ENCODE data around the gene AMFR. TPM values are rescaled to one million over a fixed set of nuclear protein-coding genes. Genes with fewer than 3 reads are reported as not detected.

Gene AMFR
- total and polyA plus RNA-seq, 2 of the 13 experiments (the other 11 are each of a cell fraction or from before 2014, with no cell fraction given): 52.9 to 108 TPM

DNA sequence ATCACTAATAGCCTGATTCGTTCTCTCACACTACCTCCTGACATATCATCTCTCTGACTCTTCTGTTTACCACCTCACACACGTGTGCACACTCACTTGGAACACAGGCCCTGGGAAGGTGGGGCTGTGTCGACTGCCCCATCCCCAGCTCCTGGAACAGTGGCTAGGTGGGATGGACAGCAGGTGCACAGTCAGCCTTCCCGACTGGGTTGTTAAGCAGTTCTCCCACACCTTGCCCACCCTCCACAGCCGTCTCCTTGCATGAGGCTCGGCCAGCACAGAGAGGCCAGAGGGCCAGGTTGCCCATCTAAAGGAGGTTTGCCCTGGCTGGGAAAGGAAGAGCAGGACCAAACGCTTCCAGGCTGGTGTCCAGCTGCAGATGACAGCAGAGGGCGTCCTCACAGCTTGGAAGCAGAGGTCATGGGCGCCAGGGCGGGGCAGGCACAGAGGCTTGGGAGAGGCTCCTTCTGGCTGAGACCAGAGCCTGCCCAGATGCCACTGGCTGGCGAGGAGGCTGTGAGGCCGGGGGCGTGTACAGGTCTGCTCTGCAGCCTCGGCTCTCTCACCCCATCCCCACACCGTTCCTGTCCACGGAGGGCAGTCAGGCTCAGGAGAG is 92.8 kb downstream of the AMFR start (continued):
- TF ChIP-seq, protein P1, sequence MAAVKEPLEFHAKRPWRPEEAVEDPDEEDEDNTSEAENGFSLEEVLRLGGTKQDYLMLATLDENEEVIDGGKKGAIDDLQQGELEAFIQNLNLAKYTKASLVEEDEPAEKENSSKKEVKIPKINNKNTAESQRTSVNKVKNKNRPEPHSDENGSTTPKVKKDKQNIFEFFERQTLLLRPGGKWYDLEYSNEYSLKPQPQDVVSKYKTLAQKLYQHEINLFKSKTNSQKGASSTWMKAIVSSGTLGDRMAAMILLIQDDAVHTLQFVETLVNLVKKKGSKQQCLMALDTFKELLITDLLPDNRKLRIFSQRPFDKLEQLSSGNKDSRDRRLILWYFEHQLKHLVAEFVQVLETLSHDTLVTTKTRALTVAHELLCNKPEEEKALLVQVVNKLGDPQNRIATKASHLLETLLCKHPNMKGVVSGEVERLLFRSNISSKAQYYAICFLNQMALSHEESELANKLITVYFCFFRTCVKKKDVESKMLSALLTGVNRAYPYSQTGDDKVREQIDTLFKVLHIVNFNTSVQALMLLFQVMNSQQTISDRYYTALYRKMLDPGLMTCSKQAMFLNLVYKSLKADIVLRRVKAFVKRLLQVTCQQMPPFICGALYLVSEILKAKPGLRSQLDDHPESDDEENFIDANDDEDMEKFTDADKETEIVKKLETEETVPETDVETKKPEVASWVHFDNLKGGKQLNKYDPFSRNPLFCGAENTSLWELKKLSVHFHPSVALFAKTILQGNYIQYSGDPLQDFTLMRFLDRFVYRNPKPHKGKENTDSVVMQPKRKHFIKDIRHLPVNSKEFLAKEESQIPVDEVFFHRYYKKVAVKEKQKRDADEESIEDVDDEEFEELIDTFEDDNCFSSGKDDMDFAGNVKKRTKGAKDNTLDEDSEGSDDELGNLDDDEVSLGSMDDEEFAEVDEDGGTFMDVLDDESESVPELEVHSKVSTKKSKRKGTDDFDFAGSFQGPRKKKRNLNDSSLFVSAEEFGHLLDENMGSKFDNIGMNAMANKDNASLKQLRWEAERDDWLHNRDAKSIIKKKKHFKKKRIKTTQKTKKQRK (IDR thresholded peaks at IDR 0.05; ENCODE audit: low read length): no peak
- TF ChIP-seq MZF1 (CRISPR knock-in tag; IDR thresholded peaks at IDR 0.05; ENCODE audit: borderline replicate concordance) (no peak), ZNF678 (CRISPR knock-in tag; IDR thresholded peaks at IDR 0.05) (no peak), ZNF773 (CRISPR knock-in tag; IDR thresholded peaks at IDR 0.05; ENCODE audit: borderline replicate concordance) (no peak), KLF16 (CRISPR knock-in tag; IDR thresholded peaks at IDR 0.05) (no peak), ZNF230 (CRISPR knock-in tag; IDR thresholded peaks at IDR 0.05) (peak; percentile 60; the same call in 1 of the 2 replicates), RFX5 (IDR thresholded peaks at IDR 0.05; ENCODE audit: low read depth, low read length) (no peak), ZBTB20 (CRISPR knock-in tag; IDR thresholded peaks at IDR 0.05; ENCODE audit: borderline replicate concordance, low read depth) (peak; percentile 73; the same call in 1 of the 2 replicates), ZFX (CRISPR knock-in tag; IDR thresholded peaks at IDR 0.05; ENCODE audit: low read depth) (peak; percentile 65), ZNF547 (CRISPR knock-in tag; IDR thresholded peaks at IDR 0.05) (no peak), GABPA (IDR thresholded peaks at IDR 0.05; ENCODE audit: low read depth, low read length) (no peak), GABPA (CRISPR knock-in tag; IDR thresholded peaks at IDR 0.05; ENCODE audit: low read depth) (no peak), ZNF251 (CRISPR knock-in tag; IDR thresholded peaks at IDR 0.05) (no peak), YY1 (IDR thresholded peaks at IDR 0.05; ENCODE audit: insufficient read depth, insufficient replicate concordance, low read depth, low read length) (peak; percentile 38), PAF1 (CRISPR knock-in tag; IDR thresholded peaks at IDR 0.05) (no peak), MBNL3 (CRISPR knock-in tag; conservative IDR thresholded peaks at IDR 0.05) (no peak), ZNF619 (CRISPR knock-in tag; IDR thresholded peaks at IDR 0.05) (no peak), NFE2L2 (IDR thresholded peaks at IDR 0.05; ENCODE audit: low read length) (no peak), NFKBIZ (CRISPR knock-in tag; IDR thresholded peaks at IDR 0.05) (no peak), ARNTL (CRISPR knock-in tag; IDR thresholded peaks at IDR 0.05) (no peak)
- TF ChIP-seq, protein P2, sequence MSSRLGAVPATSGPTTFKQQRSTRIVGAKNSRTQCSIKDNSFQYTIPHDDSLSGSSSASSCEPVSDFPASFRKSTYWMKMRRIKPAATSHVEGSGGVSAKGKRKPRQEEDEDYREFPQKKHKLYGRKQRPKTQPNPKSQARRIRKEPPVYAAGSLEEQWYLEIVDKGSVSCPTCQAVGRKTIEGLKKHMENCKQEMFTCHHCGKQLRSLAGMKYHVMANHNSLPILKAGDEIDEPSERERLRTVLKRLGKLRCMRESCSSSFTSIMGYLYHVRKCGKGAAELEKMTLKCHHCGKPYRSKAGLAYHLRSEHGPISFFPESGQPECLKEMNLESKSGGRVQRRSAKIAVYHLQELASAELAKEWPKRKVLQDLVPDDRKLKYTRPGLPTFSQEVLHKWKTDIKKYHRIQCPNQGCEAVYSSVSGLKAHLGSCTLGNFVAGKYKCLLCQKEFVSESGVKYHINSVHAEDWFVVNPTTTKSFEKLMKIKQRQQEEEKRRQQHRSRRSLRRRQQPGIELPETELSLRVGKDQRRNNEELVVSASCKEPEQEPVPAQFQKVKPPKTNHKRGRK (CRISPR knock-in tag; IDR thresholded peaks at IDR 0.05): 0 out of 2 replicates have a peak, but pooled peaks have one; percentile 51
- TF ChIP-seq, protein P3, sequence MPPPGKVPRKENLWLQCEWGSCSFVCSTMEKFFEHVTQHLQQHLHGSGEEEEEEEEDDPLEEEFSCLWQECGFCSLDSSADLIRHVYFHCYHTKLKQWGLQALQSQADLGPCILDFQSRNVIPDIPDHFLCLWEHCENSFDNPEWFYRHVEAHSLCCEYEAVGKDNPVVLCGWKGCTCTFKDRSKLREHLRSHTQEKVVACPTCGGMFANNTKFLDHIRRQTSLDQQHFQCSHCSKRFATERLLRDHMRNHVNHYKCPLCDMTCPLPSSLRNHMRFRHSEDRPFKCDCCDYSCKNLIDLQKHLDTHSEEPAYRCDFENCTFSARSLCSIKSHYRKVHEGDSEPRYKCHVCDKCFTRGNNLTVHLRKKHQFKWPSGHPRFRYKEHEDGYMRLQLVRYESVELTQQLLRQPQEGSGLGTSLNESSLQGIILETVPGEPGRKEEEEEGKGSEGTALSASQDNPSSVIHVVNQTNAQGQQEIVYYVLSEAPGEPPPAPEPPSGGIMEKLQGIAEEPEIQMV (CRISPR knock-in tag; IDR thresholded peaks at IDR 0.05; ENCODE audit: low read depth): no peak
- TF ChIP-seq, protein P4, sequence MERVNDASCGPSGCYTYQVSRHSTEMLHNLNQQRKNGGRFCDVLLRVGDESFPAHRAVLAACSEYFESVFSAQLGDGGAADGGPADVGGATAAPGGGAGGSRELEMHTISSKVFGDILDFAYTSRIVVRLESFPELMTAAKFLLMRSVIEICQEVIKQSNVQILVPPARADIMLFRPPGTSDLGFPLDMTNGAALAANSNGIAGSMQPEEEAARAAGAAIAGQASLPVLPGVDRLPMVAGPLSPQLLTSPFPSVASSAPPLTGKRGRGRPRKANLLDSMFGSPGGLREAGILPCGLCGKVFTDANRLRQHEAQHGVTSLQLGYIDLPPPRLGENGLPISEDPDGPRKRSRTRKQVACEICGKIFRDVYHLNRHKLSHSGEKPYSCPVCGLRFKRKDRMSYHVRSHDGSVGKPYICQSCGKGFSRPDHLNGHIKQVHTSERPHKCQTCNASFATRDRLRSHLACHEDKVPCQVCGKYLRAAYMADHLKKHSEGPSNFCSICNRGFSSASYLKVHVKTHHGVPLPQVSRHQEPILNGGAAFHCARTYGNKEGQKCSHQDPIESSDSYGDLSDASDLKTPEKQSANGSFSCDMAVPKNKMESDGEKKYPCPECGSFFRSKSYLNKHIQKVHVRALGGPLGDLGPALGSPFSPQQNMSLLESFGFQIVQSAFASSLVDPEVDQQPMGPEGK (CRISPR knock-in tag; IDR thresholded peaks at IDR 0.05): peak; percentile 78
